NCI-H2171 treated with DMSO at 0.1 percent for 48 hours (cell line): Measurements from ENCODE around the gene TM2D3.

Source experiments
- DNase-seq: peaks from one replicate; lab custom pipeline; 2025; lab: John Stamatoyannopoulos, UW

TM2D3 gene, protein sequence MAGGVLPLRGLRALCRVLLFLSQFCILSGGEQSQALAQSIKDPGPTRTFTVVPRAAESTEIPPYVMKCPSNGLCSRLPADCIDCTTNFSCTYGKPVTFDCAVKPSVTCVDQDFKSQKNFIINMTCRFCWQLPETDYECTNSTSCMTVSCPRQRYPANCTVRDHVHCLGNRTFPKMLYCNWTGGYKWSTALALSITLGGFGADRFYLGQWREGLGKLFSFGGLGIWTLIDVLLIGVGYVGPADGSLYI

DNA sequence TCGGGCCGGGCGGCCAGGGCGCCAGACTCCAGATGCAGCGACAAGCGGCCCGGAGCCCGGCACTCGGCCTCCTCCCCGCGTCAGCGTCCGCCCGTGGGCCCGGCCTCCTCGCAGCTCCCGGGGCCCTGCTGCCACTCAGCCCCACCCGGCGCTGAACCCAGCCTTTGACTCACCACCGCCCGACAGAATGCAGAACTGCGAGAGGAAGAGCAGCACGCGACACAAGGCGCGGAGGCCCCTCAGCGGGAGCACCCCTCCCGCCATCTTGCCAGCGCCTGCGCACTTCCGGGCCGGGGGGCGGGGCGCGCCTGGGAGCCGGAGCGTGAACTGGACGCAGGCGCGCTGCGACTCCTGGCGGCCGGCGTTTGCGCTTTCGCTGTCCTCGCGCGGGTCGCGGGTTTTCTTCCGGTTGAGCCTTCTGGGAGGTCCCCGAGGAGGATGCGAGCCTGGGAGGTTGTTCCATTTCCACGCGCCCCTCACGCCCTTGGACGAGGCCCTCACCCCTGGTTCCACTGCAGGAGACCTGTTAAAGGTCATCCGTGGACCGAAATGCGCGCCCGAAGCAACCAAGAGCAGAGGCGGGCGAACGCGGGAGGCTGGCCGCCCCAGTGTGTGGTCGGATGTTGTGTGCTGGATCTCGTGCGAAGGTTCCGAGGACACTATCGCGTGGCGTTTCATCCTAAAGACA is at the start of gene TM2D3:
TM2D3 (minus strand) TSS at position 284 of the 688 bp plus-strand sequence; CDS start at position 264, 20 bp downstream.
- peak; percentile 91 for DNase-seq

DNA sequence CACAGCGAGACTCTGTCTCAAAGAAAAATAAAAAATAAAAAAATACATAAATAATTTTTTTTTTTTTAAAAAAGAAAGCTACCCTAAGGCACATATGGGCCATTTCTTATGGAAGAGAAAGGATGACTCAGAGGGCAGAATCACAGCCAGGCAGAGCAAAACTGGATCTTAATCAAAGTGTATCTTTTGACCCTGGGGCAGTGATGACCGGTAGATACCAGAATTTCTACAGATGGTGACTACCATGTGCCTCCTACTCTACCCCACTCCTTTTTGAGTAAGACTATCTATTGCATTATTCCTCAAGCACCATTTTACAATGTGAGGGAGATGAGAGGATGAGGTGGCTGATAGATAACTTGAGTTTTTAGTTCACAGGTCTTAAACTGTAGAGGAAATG is 46.1 kb upstream of the TM2D3 start:
- no peak for DNase-seq

DNA sequence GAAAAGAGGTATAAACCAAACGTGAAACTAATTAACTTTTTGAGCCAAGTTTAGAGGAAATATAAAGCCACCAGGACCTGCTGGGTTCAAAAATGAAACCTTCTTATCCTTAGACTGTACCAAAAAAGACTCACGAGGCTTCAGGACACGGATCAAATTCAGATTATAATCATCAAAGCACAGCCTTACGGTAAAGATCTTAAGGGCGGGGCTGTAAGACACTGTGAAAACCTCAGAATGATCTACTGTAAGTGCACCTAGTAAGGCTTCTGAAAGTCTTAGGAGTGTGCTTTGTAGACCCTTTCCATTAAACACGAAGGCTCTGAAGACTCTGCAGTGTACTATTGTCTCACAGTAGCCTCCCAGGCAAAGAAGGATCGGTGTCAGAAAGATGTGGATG is 45.3 kb upstream of the TM2D3 start:
- DNase-seq, result no peak

DNA sequence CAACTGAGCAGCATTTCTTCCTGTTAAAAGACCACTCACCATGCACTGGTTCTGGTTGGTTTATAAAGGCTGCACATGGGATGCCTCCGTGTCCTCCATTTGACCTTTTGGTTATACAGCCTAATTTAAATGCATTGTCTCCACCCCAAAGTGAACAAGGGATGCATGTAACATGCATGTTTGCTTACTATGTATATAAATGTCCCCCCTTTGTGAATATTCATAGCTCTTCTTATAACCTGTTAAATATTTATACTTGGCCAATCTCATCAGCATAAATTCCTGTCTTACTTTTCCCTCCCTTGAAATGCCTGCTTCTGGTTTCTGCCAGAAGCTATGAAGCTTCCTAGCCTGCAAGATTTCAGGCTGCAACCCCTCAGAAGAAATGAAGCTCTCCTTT is 44.6 kb upstream of the TM2D3 start:
- no peak for DNase-seq

DNA sequence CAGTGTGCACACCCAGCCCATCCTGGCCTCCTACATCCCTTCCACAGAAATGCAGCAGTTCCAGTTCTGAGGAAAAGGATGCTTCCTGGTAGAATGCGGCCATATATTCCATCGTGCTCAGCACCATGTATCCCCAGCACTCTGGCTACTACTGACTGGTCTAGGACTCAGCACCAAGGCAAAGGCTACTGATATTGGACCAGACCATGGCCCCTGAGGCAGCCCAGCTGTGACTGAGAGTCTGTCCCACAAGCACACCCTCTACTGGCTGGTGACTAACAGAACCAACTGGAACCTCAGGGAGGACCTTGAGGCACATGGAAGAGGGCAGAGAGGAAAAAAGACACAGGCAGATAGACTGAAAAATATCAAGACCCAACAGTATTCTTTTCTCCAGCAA is 42.1 kb upstream of the TM2D3 start:
- no peak for DNase-seq

DNA sequence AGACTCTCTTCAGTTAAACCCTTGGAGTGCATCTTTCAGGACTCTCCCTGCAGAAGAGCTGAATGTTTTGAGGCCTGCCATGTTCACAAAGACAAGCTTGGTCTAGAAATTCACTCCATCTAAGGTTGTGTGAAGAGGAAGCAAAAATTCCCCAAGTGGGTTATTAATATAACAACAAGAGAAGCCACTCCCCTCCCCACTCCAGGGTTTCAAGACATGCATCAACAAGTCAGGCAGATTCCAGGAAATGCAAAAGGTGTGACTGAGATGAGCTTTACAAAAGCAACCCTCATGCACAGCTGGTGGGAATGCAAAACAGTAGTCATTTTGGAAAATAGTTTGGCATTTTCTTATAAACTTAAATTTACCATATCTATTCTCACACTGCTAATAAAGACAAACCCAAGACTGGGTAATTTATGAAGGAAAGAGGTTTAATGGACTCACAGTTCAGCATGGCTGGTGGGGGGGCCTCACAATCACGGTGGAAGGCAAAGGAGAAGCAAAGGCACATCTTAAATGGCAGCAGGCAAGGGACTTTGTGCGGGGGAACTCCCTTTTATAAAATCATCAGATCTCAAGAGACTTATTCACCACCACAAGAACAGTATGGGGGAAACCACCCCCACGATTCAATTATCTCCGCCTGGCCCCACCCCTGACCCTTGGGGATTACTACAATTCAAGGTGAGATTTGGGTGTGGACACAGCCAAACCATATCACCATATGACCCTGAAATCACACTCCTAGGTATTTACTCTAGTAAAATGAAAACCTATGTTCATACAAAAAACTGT is 40.8 kb upstream of the TM2D3 start:
- DNase-seq, result no peak

DNA sequence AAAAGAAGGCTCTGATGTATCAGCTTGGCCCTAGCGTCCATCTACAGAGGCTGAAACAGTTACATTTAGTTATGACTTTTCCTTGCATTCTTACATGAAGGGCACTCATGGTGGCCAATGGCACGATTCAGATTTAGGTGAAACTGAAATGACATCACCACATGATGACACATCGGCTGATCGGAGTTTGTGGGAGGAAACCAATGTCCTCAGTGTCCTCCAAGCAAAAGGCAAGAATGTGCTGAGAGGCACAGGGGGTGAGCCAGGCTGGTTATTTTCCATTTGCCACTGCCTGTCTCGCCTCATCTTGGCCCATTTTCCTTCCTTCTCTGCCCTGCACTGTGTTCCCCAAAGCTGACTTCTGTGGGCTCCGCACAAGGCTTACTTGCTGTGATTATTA is 37.7 kb upstream of the TM2D3 start:
- DNase-seq, result no peak

DNA sequence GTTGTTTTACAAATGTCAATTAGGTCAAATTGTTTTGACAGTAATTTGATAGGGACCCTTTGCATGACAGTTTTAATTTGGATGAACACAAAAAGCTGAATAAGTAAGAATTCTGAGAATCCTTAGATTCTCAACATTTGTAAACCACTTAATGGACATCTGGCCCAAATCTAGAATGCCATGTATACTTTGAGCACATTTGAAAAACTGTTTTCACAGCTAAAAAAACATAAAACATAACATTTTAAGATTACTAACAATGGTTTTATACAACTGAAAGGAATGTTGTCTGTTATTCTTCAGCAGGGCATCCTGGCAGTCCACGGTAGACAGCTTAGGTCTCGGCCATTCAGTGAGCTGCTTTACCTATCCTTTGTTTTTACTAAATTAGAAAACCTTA is 34.5 kb upstream of the TM2D3 start:
- no peak for DNase-seq

DNA sequence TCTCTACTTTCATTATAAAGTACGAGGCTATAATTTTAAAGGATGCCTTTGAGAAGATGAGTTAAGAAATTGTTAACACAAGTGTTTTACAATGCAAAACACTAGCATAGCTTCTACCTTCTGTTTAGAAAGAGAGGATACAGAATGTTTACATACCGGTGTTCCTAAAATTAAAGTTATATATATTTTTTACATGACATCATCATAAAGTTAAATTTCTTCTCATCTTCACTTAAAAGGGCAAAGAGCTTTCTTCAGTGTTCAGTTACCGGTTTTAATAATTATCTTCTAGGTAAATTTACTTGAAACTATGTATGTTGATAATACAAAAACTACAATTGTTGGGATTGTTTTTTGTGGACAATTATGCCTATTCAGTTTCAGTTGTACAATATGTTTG is 32.7 kb upstream of the TM2D3 start:
- no peak for DNase-seq

DNA sequence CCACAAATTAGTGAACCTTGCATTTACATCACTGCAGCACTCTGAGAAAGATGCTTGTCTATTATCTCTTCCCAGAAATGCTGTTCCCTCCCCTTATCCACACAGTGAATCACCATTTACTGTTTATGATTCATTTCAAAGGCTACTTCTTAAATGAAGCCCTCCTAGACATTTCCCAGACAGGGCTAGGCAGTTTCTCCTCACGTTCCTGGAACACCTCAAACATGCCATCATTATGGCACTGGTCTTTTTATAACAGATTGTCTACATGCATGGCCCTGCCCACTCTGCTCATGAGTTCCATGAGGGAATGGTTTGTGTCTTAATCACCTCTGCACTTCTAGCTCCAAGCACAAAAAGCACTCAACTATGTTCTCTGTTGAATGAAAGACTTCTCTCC is 32.2 kb upstream of the TM2D3 start:
- no peak for DNase-seq

DNA sequence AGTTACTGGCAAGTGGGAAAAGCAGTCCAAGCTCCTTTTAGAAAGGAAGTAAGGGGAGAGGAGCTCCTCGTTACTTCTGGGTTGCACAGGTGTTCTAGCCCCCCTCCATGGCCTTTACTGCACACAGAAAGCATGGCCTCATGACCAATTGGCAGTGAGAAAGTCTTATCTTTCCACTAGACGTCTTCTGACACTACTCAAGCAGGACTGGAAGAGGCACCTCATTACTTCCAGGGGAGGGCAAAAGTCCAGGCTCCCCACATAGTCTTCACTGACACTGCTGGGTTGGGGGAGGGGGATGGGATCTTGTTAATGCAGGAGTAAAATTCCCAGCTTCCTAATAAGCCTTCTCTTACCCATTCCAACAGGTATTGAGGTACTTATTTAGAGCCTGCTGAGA is 27.6 kb upstream of the TM2D3 start:
- peak; percentile 6 for DNase-seq

DNA sequence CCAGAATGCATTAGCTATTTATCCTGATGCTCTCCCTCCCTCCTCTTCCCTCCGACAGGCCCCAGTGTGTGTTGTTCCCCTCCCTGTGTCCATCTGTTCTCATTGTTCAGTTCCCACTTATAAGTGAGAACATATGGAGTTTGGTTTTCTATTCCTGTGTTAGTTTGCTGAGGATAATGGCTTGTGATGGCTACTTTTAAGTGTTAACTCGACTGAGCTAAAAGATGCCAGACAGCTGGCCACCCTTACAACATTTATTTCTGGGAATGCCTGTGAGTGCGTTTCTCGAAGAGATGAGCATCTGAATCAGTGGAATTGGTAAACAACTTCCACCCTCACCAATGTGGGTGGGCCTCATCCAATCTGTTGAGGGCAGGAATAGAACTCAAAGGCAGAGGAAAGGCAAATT is 24.7 kb upstream of the TM2D3 start:
- DNase-seq, result peak; percentile 97

DNA sequence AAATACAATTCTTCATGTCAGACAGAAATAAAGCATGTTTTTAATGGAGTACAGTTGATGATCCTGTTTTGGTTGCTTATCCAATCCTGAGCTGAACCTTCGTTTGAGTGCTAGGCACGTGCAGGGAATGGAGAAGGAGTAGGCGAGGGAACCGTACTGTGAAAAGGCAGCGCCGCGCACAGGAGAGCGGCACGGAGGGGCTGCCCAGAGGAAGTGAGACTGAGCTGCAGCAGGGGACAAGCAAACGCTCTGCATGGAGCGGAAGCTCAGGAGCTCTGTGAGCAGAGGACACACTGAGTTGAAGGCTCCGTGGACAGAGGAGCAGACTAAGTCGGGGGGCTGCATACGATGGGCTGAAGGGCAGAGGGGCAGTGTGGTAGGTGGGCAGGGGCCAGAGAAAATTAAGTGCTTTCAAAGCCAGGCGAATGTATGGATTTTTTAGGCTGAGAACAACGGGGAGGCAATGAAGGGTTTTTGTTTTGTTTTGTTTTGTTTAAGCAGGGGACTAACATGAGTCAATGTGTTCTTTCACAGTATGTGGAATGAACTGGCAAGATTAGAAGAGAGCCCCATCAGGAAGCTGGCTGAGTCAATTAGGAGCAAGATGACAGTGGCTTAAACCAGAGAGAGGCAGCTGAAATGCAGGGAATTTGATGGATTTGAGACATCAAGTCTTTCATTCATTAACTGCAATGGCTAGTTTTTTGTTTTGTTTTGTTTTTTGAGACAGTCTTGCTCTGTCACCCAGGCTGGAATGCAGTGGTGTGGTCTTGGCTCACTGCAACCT is 23.8 kb upstream of the TM2D3 start:
- peak; percentile 11 for DNase-seq

DNA sequence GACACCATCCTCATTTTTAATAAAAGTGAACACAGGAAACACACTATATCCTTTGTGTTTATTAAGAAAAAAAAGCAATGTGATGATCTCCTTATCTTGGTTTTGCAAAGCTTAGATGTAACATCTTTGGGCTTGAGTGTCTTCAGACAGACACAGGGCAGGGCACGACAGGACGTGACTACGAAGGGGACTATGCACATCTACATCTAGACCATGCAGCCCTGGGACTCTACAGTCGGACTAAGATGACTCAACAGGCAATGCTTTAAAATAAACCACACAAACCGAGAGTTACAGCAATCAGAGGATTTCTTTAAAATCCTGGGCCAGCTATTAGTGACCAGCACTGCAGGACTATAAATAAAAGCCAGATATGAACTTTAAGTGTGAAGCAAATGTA is 22.8 kb upstream of the TM2D3 start:
- DNase-seq, result no peak

DNA sequence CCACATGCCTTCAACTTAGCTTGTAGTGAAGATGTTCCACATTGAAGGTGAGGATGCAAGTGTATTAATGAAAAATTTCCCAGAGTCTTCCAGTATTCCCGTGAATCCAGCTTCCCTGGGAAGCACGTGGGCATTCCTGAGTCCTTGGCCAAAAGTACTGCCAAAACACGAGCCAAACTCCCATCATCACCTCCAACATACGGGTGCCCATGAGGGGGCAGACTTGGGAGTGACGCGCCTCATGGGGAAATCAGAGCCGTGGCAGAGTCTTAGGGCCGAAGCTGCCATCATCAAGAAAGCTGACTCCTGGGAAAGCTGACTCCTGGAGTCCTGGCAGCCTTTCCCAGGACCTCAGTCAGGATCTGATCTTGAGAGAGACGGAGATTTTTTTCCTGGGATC is 20.1 kb upstream of the TM2D3 start:
- no peak for DNase-seq

DNA sequence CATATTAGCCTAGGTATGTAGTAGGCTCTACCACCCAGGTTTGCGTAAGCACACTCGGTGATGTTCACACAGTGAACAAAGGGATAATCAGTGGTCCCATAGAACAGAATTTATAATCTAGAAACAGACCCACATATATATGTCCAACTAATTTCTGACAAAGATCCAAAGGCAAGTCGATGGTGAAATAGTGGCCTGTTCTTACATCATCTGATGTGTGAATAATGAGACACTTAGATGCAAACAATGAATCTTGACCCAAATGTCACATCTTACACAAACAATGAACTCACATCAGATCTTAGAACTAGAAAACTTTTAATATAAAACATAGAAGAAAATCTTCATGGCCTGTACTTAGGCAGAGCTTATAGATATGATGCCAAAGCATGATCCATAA is 17.6 kb upstream of the TM2D3 start:
- no peak for DNase-seq

DNA sequence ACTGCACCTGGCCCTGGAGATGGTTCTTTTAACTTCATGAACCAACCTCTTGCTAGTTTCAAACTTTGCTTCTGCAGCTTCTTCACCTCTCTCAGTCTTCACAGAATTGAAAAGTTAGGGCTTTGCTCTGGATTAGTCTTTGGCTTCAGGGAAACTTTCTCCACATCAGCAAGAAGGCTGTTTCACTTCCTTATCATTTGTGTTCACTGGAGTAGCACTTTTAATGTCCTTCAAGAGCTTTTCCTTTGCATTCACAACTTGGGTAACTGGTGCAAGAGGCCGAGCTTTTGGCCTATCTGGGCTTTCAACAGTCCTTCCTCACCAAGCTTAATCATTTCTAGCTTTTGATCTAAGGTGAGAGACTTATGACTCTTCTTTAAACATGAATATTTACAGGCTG is 15.7 kb upstream of the TM2D3 start:
- no peak for DNase-seq

DNA sequence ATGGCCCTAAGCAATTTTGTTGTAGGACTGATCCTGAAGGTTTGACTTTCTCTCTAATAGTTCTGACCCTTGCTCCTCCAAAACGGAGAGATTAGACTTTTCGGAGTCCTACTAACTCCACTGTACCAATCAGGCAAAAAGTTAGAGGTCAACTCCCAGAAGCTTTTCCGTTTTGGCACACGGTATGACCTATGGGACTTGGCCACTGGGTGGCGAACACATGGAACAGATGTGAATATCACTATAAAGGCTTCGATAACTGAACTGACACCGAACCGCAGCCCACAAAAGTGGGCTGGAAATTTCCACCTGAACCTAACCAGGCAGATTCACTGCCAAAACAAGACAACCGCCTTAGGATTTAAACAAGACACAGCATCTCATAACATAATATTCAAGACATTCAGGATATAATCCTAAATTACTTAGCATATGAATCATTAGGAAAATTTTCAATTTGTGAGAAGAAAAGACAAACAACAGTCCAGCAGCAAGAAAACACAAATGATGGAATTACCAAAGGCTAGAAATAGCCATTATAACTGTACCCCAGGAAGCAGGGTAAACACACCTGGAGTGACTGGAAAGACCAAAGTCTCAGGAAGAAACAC is 12.2 kb upstream of the TM2D3 start:
- DNase-seq, result no peak

DNA sequence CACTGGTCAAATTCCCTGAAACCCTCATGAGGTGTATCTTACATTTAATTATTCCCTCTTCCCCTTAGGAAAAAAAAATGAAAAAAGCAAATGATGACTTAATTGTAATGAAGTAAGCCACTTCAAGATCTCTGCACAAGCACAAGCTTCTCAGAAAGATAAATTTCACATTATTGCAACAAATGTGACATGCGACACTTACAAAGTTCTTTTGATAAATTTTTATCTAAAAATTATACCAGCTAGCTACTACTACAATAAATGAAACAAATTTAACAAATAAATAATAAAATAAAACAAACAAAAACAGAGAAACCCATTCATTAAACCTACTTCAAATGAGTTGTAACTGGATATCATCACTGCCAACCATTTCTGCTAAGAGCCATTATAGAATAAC is 10.0 kb upstream of the TM2D3 start:
- DNase-seq, result no peak

DNA sequence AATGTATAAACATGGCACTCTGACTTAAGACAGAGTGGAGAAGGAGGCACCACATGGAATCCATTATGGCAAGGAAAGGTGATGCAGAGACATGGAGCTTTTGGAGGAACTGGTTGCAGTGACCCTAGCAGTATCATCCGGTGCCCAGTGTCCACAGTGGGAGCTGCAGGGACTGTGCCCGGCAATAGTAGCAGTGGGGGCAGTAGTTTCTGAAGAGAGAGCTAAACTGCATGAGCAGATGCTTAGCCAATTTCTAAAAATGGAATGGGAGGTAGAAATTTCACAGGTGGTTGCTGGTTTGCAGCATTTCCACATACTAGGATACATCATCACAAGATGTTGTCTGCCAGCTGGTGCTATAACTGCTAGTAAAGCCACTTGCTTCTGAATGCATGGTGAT is 7.8 kb upstream of the TM2D3 start:
- peak; percentile 52 for DNase-seq

DNA sequence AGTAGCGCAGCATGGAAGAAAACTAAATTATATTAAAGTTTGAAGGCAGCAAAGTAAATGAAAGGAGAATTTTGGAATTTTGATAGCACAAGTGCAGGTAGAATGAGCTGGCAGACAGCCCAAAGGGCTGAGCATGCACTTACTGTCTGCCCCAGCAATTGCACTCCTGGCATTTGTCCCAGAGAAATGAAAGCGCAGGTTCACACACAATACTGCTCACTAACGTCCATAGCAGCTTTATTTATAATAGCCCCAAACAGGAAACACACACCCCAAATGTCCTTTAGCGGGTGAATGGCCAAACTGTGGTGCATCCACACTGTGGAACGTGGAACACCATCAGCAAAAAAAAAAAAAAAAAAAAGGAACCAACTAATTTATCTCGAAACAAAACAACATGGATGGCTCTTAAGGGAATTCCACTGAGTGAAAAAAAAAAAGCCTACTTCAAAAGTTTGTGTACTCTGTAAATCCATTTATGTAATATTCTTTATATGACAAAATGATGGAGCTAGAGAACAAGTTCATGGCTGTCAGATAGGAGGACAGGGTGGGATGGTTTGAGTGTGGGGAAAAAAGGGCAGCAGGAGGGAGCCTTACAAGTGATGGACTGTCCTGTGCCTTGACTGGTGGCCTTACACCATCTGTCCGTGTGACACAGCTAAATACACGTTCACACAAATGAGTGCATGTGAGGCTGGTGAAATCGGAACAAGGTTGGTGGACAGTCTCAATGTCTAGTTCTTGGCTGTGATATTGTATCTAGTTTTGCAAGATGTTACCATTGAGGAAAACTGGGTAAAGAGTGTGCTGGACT is 6.0 kb upstream of the TM2D3 start:
- DNase-seq, result peak; percentile 78
